ENCODE data around the gene C1QTNF9. TPM values are rescaled to one million over a fixed set of nuclear protein-coding genes. Genes with fewer than 3 reads are reported as not detected.

Gene C1QTNF9
- total and polyA plus RNA-seq, 4 donors: 0.10 to 0.25 (median 0.19) TPM; not detected in 1

DNA sequence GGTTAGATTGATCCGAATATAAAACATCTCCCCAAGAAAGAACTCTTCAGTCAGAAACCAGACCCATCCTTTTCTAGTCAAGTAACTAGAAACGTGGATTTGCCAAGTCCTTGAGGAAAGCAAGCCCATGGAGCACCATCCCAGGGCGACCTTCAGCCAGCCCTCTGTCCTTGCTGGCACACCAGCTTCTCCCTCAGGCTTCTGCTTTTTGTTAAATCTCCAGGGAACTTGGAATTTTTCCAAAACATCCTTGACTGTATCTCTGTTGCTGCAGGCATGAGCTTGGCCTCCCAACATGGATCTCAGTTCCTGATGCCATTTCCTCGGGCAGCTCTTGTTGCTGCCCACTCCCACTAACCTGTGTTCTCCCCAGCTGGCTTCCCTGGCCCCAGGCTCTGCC is 27.1 kb upstream of the C1QTNF9 start:
- TF ChIP-seq TAF1 (conservative IDR thresholded peaks at IDR 0.05) (no peak), CTCF (IDR thresholded peaks at IDR 0.05; ENCODE audit: low read depth, low read length, missing input control) (no peak), HNF4G (IDR thresholded peaks at IDR 0.05) (no peak), RAD21 (IDR thresholded peaks at IDR 0.05) (no peak), EGR1 (IDR thresholded peaks at IDR 0.05; ENCODE audit: low read depth in 2 of 2) (no peak), FOXA1 (IDR thresholded peaks at IDR 0.05) (no peak), HNF4A (conservative IDR thresholded peaks at IDR 0.05) (no peak), YY1 (IDR thresholded peaks at IDR 0.05) (no peak), SP1 (IDR thresholded peaks at IDR 0.05) (no peak)
- Histone ChIP-seq H3K4me1 (ENCODE audit: control insufficient read depth in 4 of 4, insufficient read depth in 4 of 4, low read length in 3 of 4) (peaks cover 0 to 2% (median 0%) of the 10 kb centered on the region in 4 donors), H3K27ac (ENCODE audit: low read depth in 1 of 2, low read length in 2 of 2) (no peak overlapping the region), H3K4me3 (ENCODE audit: low read depth in 1 of 3, low read length in 3 of 3) (no peak overlapping the region), H3K27me3 (ENCODE audit: control insufficient read depth in 4 of 4, insufficient read depth in 4 of 4, low read length in 3 of 4) (no peaks in the 10 kb centered on the region), H3K36me3 (ENCODE audit: control insufficient read depth in 4 of 4, insufficient read depth in 3 of 4, low read depth in 1 of 4, low read length in 3 of 4) (peaks cover 10 to 46% (median 33%) of the 10 kb centered on the region in 4 donors), H3K9me3 (ENCODE audit: control insufficient read depth in 4 of 4, low read length in 3 of 4) (no peaks in the 10 kb centered on the region), H3K9ac (ENCODE audit: low read depth in 1 of 2, low read length in 2 of 2) (no peak overlapping the region)
- WGBS: 85% methylated on average over 4 of the region's 4 CpGs
- no peak for DNase-seq (ENCODE audit: low spot score)

DNA sequence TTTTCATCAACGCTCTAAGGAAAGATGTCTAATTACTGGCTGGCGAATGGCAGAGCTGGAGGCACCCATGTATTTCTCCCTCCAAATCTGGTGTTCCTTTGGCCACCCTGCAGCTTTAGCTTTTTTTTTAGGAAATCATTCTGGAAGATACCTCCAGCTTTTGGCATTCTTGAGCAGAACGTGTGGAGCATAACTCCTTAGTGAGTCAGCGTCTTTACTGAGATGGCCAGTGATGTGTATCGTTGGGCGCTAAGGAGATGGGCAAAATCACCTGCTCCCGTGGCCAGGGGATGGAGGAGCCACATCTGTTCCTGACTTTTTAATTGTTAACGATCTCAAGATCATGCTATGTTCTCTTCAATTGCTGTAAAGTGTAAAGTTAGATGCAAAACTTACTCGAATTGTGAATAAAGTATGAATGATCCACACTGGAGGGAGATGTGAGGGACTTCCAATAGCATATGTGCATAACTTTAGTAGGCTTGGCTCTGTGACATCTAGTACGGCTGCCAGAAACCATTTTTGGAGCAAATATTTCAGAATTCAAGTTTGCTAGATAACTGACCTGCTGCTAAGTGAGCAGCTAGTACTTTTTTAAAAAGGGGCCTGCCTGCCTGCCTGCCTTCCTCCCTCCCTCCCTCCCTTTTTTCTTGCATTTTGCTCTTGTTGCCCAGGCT is 24.4 kb upstream of the C1QTNF9 start:
- Histone ChIP-seq H3K4me3 (ENCODE audit: low read depth in 1 of 3, low read length in 3 of 3) (no peak overlapping the region), H3K27ac (ENCODE audit: low read depth in 1 of 2, low read length in 2 of 2) (no peak overlapping the region), H3K9me3 (ENCODE audit: control insufficient read depth in 4 of 4, low read length in 3 of 4) (no peaks in the 10 kb centered on the region), H3K4me1 (ENCODE audit: control insufficient read depth in 4 of 4, insufficient read depth in 4 of 4, low read length in 3 of 4) (no peaks in the 10 kb centered on the region), H3K36me3 (ENCODE audit: control insufficient read depth in 4 of 4, insufficient read depth in 3 of 4, low read depth in 1 of 4, low read length in 3 of 4) (peaks cover 19 to 72% (median 56%) of the 10 kb centered on the region in 4 donors), H3K9ac (ENCODE audit: low read depth in 1 of 2, low read length in 2 of 2) (no peak overlapping the region), H3K27me3 (ENCODE audit: control insufficient read depth in 4 of 4, insufficient read depth in 4 of 4, low read length in 3 of 4) (no peaks in the 10 kb centered on the region)
- WGBS: 96% methylated on average over 10 of the region's 10 CpGs
- DNase-seq (ENCODE audit: low spot score): no peak
- no peak for TF ChIP-seq NR2F2 (IDR thresholded peaks at IDR 0.05)
- no peak for TF ChIP-seq ZBTB33 (IDR thresholded peaks at IDR 0.05)
- no peak for TF ChIP-seq EGR1 (IDR thresholded peaks at IDR 0.05; ENCODE audit: low read depth in 2 of 2)
- no peak for TF ChIP-seq REST (IDR thresholded peaks at IDR 0.05)
- no peak for TF ChIP-seq GABPA (IDR thresholded peaks at IDR 0.05 in 1 of 2, conservative IDR thresholded peaks at IDR 0.05 in 1 of 2)
- TF ChIP-seq FOXA1 (IDR thresholded peaks at IDR 0.05): no peak
- TF ChIP-seq RAD21 (IDR thresholded peaks at IDR 0.05): no peak
- TF ChIP-seq YY1 (IDR thresholded peaks at IDR 0.05): no peak
- no peak for TF ChIP-seq FOXA2 (IDR thresholded peaks at IDR 0.05)
- no peak for TF ChIP-seq SP1 (IDR thresholded peaks at IDR 0.05)
- no peak for TF ChIP-seq TAF1 (conservative IDR thresholded peaks at IDR 0.05)
- no peak for TF ChIP-seq HNF4A (conservative IDR thresholded peaks at IDR 0.05)
- no peak for TF ChIP-seq RXRA (IDR thresholded peaks at IDR 0.05)
- TF ChIP-seq JUND (IDR thresholded peaks at IDR 0.05): no peak
- no peak for TF ChIP-seq ATF3 (IDR thresholded peaks at IDR 0.05)
- no peak for TF ChIP-seq HNF4G (IDR thresholded peaks at IDR 0.05)

Measured in liver (tissue), 9 donors.